Keratinocyte (primary cell): Measurements from ENCODE around the gene NECAB3. TPM values are rescaled to one million over a fixed set of nuclear protein-coding genes. Genes with fewer than 3 reads are reported as not detected.

Experiments
- DNase-seq: peaks from one replicate; pipeline ENCODE4 v3.0.0-alpha.2; 2011; ENCODE audit warnings: low read depth, missing footprints, low spot score
- FAIRE-seq: peaks from 2 replicates; lab custom pipeline; 2011; peaks lifted over from hg19 to GRCh38; lab: Jason Lieb, UNC
- H2AFZ ChIP-seq: 2 replicates; pipeline ENCODE4 v1.6.0; 2012; ENCODE audit warnings: low read length, control low read depth, inconsistent platforms; ENCODE audit not compliant: control insufficient read depth
- H3K27ac ChIP-seq: 2 replicates; pipeline ENCODE4 v1.5.1; 2011; ENCODE audit warnings: low read length; ENCODE audit not compliant: control insufficient read depth, insufficient read depth
- H3K27me3 ChIP-seq: 3 replicates; pipeline ENCODE4 v1.6.0; 2011; ENCODE audit warnings: low read length; ENCODE audit not compliant: control insufficient read depth, insufficient read depth; ENCODE audit errors: extremely low read depth
- H3K36me3 ChIP-seq, 2 experiments: 2 replicates in 1 of 2; 3 replicates in 1 of 2; pipeline ENCODE4 v1.5.1; 2011; ENCODE audit warnings: low read length in 2 of 2, mild to moderate bottlenecking in 1 of 2; ENCODE audit not compliant: control insufficient read depth in 2 of 2, insufficient read depth in 2 of 2; ENCODE audit errors: extremely low read depth in 1 of 2
- H3K4me1 ChIP-seq: 3 replicates; pipeline ENCODE4 v1.5.1; 2011; ENCODE audit warnings: low read length; ENCODE audit not compliant: control insufficient read depth, insufficient read depth; ENCODE audit errors: extremely low read depth
- H3K4me2 ChIP-seq: 3 replicates; pipeline ENCODE4 v1.6.0; 2011; ENCODE audit warnings: low read depth, low read length; ENCODE audit not compliant: control insufficient read depth, insufficient read depth; ENCODE audit errors: extremely low read depth
- H3K4me3 ChIP-seq, 3 experiments: fragments of 200-600 bp in 1 of 3; sonication (generic) in 1 of 3; 2 replicates in 2 of 3; 3 replicates in 1 of 3; pipeline ENCODE4 v1.5.1; 2011 to 2016; ENCODE audit warnings: low read length in 3 of 3, mild to moderate bottlenecking in 3 of 3, control low read depth in 2 of 3, inconsistent platforms in 1 of 3, low read depth in 1 of 3, mixed read lengths in 1 of 3, mixed run types in 1 of 3, moderate library complexity in 1 of 3; ENCODE audit not compliant: control insufficient read depth in 2 of 3, insufficient read depth in 2 of 3; ENCODE audit errors: extremely low read depth in 1 of 3
- H3K79me2 ChIP-seq: 2 replicates; pipeline ENCODE4 v1.6.0; 2012; ENCODE audit warnings: low read length; ENCODE audit not compliant: control insufficient read depth, insufficient read depth
- H3K9ac ChIP-seq: 3 replicates; pipeline ENCODE4 v1.6.0; 2011; ENCODE audit warnings: low read length; ENCODE audit not compliant: control insufficient read depth, insufficient read depth; ENCODE audit errors: extremely low read depth
- H3K9me1 ChIP-seq: 3 replicates; pipeline ENCODE4 v1.6.0; 2011; ENCODE audit warnings: low read length; ENCODE audit not compliant: control insufficient read depth, insufficient read depth; ENCODE audit errors: extremely low read depth
- H3K9me3 ChIP-seq: 2 replicates; pipeline ENCODE4 v1.5.1; 2012; ENCODE audit warnings: low read depth, low read length; ENCODE audit not compliant: control insufficient read depth
- H4K20me1 ChIP-seq: 3 replicates; pipeline ENCODE4 v1.6.0; 2011; ENCODE audit warnings: low read length; ENCODE audit not compliant: control insufficient read depth, insufficient read depth; ENCODE audit errors: extremely low read depth
- EZH2 ChIP-seq: IDR thresholded peaks from one replicate; pipeline ENCODE4 v1.6.1; 2012; ENCODE audit warnings: inconsistent platforms, mild to moderate bottlenecking, low read length, moderate library complexity
- dilution Hi-C: fragments of 300-500 bp; cut with MboI; formaldehyde crosslinking; loops from one replicate; pipeline ENCODE4 v1.7.0; 2020; ENCODE audit warnings: low sequenced_read_pairs; ENCODE audit not compliant: extremely low pct_ligation_motif_present
- polyA plus RNA-seq, 5 experiments: library from polyadenylated mRNA; depleted of rRNA in 3 of 5; stranded (reverse) in 3 of 5; stranded (forward) in 1 of 5; unstranded in 1 of 5; fragments of >200 nt; gene quantifications; 1 replicate in 1 of 5; 2 replicates in 3 of 5; 3 replicates in 1 of 5; pipeline versions ENCODE4 v1.2.1 to v1.2.3, GENCODE V29; 2011 to 2012; ENCODE audit warnings: missing spikeins in 2 of 5, low read depth in 1 of 5, low replicate concordance in 1 of 5
- TF ChIP-seq, protein P1 (sequence below), 3 experiments: IDR thresholded peaks in 1 of 3; conservative IDR thresholded peaks in 1 of 3; optimal IDR thresholded peaks in 1 of 3; 2 replicates in 2 of 3; 3 replicates in 1 of 3; pipeline versions ENCODE3 to v1.5.1; 2011; ENCODE audit warnings: low read length in 3 of 3, mild to moderate bottlenecking in 3 of 3, moderate library complexity in 2 of 3, control low read depth in 1 of 3, inconsistent platforms in 1 of 3; ENCODE audit not compliant: insufficient read depth in 2 of 3; ENCODE audit errors: extremely low read depth in 1 of 3

NECAB3 gene
- polyA plus RNA-seq, 1 donor (not counting 4 experiments of a cell fraction or from before 2014, with no cell fraction given) = 4.6 TPM

DNA sequence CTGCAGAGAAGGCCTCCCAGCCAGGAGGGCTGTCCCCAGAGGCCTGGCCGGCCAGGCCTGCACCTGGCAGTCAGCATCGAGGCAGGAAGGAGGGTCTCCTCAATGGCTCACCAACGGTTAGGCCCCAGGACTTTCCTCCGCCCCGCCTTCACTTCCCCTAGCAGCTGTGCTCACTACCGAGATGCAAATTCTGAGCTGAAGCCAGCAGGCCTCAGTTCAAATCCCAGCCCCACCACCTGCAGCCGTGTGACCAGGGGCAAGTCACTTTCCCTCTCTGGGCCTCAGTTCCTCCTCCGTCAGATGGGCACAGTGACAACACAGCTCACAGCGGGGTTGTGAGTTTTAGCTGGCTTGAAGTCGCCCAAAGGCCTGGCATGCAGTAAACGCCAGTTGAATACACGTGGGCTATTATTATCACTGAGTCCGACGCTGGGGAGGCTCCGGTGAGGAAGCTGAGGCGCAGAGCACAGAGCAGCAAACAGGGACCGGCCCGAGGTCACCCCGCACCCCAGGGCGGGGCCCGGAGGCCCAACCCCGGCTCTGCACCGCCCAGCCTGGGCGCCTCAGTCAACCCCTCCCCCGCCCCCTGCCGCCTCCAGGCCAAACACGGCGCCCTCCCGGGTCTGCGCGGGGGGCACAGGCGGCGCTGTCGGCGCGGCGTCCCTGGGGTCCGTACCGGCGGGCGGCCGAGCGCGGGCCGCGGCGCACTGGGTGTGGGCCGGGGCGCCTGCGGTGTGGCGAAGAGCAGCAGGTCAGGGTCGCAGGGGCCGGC lies 11.3 kb upstream of the NECAB3 start:
- Histone ChIP-seq H3K79me2 (peaks cover 12% of the 10 kb centered on the region), H3K9me1 (no peaks in the 10 kb centered on the region), H3K9ac (peak overlapping the region; percentile 64), H3K4me3 (peak overlapping the region; percentile 27 to 84 (median 73)), H3K4me2 (peak overlapping the region; percentile 95), H3K4me1 (peaks cover 13% of the 10 kb centered on the region), H3K36me3 (no peaks in the 10 kb centered on the region), H3K9me3 (no peaks in the 10 kb centered on the region), H2AFZ (peak overlapping the region; percentile 72), H3K27me3 (no peaks in the 10 kb centered on the region), H3K27ac (peak overlapping the region; percentile 38), H4K20me1 (no peaks in the 10 kb centered on the region)
- no peak for DNase-seq
- TF ChIP-seq, protein P1, sequence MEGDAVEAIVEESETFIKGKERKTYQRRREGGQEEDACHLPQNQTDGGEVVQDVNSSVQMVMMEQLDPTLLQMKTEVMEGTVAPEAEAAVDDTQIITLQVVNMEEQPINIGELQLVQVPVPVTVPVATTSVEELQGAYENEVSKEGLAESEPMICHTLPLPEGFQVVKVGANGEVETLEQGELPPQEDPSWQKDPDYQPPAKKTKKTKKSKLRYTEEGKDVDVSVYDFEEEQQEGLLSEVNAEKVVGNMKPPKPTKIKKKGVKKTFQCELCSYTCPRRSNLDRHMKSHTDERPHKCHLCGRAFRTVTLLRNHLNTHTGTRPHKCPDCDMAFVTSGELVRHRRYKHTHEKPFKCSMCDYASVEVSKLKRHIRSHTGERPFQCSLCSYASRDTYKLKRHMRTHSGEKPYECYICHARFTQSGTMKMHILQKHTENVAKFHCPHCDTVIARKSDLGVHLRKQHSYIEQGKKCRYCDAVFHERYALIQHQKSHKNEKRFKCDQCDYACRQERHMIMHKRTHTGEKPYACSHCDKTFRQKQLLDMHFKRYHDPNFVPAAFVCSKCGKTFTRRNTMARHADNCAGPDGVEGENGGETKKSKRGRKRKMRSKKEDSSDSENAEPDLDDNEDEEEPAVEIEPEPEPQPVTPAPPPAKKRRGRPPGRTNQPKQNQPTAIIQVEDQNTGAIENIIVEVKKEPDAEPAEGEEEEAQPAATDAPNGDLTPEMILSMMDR (optimal IDR thresholded peaks at IDR 0.05 in 1 of 3, IDR thresholded peaks at IDR 0.05 in 1 of 3, conservative IDR thresholded peaks at IDR 0.05 in 1 of 3; ENCODE audit: extremely low read depth in 1 of 3, insufficient read depth in 2 of 3, low read length in 3 of 3) = no peak
- TF ChIP-seq EZH2 = no peak
- dilution Hi-C loops = no loop called here
- FAIRE-seq = no peak

DNA sequence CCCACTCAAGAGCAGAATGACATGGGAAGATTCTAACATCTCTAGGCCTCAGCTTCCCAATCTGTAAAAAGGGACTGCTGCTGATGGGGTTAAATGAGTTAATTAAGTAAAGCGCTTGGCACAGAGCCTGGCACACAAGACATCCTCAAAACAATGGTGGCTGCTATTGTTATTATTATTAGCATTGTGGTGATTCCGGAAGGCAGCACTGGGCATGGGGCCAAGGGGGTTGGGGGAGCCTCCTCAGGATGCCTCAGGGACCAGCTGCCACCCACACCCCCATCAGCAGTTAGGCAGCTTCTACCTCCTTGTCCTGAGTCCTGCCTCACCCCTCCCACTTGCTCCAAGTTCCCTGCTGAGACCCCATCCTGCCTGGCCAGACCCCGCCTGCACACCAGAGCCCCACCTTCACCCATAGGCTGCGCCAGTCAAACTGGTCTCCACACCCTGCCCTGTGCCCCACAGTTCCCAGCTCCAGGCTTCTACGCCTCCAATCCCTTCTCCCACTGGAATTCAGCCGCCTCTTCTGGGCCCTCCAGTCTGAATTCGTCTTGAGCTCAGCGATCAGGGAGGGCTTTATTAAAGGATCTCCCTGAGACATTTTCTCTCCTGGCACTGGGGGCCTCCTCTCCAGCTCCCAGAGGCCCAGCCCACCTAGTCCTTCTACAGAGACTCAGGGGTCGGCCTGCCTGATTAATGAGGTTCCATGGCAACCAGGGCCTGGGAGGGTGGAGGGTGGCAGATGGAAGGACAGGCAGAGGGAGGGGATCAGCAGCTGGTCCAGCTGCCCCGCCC lies 10.5 kb upstream of the NECAB3 start:
- no peaks in the 10 kb centered on the region for H4K20me1 ChIP-seq
- peak overlapping the region; percentile 95 for H3K4me2 ChIP-seq
- no peaks in the 10 kb centered on the region for H3K9me3 ChIP-seq
- H3K9me1 ChIP-seq = no peaks in the 10 kb centered on the region
- H3K4me1 ChIP-seq = peaks cover 13% of the 10 kb centered on the region
- peak overlapping the region; percentile 64 for H3K9ac ChIP-seq
- H3K27ac ChIP-seq = peak overlapping the region; percentile 38
- no peaks in the 10 kb centered on the region for H3K27me3 ChIP-seq
- H2AFZ ChIP-seq = peak overlapping the region; percentile 72
- DNase-seq (no peak), FAIRE-seq (no peak)
- peak overlapping the region; percentile 27 to 84 (median 73) for H3K4me3 ChIP-seq
- dilution Hi-C loops = no loop called here
- no peak for TF ChIP-seq EZH2
- H3K36me3 ChIP-seq = no peaks in the 10 kb centered on the region
- peaks cover 12% of the 10 kb centered on the region for H3K79me2 ChIP-seq
